NCI-H128 (cell line): ENCODE data around the gene MCUR1.
A peak's percentile ranks its signal among the peaks of the same experiment; 100 is the strongest.
"Not testable (repeated sequence)": the region's sequence is repeated elsewhere in the genome, so short reads cannot be mapped to it uniquely, and the experiment has no call there.

Experiments used
- DNase-seq: peaks from one replicate; lab custom pipeline; 2025; ENCODE audit not compliant: unreplicated experiment; lab: John Stamatoyannopoulos, UW

MCUR1 gene, protein sequence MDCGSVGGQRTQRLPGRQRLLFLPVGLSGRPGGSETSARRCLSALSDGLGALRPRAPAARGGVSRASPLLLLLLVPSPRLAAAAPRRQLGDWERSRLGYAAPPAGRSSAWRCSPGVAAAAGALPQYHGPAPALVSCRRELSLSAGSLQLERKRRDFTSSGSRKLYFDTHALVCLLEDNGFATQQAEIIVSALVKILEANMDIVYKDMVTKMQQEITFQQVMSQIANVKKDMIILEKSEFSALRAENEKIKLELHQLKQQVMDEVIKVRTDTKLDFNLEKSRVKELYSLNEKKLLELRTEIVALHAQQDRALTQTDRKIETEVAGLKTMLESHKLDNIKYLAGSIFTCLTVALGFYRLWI

DNA sequence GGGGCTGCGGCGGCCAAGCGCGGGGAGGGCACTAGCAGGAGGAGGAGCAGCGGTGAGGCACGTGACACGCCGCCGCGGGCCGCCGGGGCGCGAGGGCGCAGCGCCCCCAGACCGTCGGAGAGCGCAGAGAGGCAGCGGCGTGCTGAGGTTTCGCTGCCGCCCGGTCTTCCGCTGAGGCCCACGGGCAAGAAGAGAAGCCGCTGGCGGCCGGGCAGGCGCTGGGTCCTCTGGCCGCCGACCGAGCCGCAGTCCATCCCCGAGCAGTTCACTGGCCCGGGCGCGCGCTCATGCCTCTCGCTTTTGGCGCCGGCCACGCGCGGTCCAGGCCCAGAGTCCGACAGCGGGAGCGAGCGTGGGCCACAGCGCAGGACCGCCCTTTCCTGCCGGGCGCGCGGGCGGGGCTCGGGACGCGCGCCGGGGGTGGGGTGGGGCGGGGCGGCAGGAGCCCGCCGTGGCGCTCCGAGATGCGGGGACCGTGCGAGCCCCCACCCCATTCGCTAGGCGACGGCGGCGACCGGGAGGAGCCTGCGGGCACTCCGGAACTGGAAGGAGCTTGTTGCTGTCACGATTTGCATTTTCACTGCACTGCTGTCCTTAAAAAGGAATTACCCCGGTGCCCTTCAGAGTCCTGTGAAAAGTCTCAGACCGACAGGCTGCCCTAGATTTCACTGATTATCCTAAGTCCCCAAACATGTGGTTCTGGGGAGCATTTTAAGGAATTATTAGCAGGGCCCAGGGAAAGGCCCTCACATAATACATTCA is at the start of gene MCUR1:
Gene MCUR1 (minus strand): TSS at position 382 of the 762 bp plus-strand sequence. CDS start 128 bp downstream, at position 254.
- peak; percentile 77 for DNase-seq

DNA sequence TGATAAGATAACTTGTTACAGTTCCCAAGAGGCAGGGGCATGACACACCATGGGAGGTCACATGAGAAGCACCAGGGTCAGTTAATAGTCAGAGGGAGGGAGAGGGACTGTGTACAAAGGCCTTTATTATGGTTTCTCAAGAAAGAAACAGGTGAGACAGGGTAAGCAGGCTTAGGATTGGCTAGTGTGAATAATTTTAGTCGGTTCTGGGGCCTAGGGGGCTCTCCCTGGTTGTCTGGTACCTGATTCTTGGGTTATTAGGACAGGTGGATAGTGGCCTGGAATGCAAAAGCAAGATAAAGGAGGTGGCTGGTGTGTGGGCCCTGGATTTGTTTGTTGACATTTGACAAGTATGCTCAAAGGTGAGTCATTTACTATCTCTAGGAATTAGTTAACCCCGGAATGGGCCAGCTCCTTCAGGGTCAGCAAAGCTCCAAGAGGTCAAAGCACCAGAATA is 49.4 kb upstream of the MCUR1 start:
- no peak for DNase-seq

DNA sequence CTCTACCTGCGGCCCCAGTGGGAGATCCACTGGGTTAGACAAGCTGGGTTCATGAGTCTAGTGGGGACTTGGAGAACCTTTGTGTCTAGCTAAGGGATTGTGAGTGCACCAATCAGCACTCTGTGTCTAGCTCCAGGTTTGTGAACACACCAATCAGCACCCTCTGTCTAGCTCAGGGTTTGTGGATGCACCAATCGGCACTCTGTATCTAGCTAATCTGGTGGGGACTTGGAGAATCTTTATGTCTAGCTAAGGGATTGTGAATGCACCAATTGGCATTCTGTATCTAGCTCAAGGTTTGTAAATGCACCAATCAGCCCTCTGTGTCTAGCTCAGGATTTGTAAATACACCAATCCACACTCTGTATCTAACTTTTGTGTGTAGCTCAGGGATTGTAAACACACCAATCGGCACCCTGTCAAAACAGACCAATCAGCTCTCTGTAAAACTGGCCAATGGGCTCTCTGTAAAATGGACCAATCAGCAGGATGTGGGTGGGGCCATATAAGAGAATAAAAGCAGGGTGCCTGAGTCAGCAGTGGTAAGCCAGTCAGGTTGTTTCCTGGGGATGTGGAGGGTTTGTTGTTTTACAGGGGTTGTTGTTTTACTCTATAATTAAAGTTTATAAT is 46.3 kb upstream of the MCUR1 start:
- DNase-seq: not testable (repeated sequence)

DNA sequence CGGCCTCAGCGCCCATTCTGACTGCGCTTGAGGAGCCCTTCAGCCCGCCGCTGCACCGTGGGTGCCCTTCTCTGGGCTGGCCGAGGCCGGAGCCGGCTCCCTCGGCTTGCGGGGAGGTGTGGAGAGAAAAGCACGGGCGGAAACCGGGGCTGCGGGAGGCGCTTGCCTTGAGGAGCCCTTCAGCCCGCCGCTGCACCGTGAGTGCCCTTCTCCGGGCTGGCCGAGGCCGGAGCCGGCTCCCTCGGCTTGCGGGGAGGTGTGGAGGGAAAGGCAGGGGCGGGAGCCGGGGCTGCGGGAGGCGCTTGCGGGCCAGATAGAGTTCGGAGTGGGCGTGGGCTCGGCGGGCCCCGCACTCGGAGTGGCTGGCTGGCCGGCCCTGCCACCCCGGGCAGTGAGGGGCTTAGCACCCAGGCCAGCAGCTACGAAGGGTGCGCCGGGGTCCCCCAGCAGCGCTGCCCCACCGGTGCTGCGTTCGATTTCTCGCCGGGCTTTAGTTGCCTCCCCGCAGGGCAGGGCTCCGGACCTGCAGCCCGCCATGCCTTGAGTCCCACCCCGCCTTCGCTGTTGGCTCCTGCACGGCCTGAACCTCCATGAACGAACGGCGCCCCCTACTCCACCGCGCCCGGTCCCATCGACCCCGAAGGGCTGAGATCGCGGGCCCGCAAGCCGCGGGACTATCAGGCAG is 45.7 kb upstream of the MCUR1 start:
- DNase-seq: no peak

DNA sequence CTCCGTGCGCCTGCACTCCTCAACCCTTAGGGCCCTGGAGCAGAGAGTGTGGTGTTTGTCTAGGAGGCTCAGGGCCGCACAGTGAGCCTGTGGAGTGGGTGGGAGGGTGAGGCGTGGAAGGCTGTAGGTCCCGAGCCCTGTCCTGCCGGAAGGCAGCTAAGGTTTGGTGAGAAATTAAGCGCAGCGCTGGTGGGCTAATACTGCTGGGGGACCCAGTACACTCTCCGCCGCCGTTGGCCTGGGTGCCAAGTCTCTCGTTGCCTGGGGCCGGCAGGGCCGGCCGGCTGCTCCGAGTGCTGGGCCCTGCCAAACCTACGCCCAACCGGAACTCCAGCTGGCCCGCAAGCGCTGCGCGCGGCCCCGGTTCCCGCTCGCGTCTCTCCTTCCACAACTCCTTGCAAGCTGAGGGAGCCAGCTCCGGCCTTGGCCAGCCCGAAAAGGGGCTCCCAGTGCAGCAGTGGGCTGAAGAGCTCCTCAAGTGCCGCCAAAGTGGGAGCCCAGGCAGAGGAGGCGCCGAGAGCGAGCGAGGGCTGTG is 40.4 kb upstream of the MCUR1 start:
- DNase-seq: no peak

DNA sequence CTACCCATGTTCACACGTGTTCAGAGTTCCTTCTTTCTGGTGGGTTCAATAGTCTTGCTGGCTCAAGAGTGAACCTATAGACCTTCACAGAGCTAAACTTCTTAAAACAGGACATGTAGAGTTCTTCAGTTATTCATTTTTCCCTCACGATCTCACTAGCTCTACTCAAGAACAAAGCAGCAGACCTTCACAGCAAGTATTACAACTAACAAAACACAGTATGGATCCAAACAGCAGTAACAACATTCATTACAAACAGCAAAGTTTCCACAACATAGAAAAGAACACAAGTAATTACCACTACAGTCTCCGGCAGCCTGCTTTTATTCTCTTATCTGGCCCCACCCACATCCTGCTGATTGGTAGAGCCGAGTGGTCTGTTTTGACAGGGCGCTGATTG is 39.5 kb upstream of the MCUR1 start:
- DNase-seq: no peak

DNA sequence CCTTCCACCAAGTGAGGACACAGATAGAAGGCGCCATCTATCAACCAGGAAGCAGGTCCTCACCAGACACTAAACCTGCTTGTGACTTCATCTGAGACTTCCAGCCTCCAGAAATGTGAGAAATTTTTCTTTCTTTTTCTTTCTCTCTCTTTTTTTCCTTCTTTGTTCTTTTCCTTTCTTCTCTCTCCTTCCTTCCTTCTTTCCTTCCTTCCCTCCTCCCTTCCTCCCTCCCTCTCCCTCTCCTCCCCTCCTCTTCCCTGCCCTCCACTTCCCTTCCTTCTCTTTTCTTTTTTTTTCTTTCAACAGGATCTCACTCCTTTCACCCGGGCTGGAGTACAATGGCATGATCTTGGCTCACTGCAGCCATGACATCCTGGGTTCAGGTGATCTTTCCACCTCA is 37.4 kb upstream of the MCUR1 start:
- DNase-seq: no peak

DNA sequence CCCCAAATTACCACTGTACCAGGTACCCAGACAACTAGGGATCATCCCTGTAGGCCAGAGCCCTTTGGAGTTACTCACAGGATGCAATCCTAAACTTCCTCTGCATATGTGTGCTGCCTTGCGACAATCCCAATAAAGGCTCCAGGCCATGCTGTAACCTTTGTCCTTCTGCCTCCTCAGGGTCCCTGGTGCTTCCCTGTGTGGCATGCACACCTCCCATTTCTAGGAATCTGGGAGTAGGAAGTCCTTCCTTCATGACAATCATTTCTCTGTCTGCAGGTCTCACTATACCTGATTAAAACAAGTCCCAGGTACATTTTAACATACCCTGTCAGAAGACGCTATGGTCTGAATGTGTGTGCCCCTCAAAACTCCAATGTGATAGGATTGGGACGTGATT is 37.0 kb upstream of the MCUR1 start:
- no peak for DNase-seq

- DNase-seq: not testable (repeated sequence)
Measured at GRCh38 chr6:13850690-13851089, 36.3 kb upstream of the MCUR1 start.

DNA sequence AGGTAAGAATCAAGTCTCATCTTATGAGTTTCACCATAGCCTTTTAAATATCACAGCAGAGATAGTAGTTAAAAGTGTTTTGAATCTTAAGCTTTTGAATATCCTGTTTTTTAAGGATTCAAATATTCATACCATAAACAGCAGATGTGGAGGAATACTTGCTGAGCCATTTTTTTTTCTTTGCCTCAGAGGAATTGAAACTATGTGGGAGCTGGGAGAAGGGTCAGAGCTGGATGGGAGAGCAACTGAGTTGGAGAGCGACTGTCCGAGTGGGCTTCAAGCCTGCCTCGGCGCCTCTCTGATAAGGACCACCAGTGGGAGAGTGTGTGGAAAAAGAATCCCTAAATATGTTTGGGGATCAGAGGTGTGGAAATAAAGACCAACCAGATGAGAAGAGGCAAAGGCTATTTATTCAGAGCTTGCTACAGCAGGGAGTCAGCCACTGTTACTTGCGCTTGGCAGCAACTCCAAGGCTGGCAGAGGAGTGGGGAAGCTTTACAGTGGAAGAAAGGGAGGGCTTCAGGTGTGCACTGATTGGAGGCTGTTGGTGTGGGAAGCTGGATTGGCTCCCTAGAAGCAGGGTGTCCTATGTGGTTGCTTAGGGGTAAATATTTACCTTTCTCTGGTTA is 34.3 kb upstream of the MCUR1 start:
- no peak for DNase-seq

DNA sequence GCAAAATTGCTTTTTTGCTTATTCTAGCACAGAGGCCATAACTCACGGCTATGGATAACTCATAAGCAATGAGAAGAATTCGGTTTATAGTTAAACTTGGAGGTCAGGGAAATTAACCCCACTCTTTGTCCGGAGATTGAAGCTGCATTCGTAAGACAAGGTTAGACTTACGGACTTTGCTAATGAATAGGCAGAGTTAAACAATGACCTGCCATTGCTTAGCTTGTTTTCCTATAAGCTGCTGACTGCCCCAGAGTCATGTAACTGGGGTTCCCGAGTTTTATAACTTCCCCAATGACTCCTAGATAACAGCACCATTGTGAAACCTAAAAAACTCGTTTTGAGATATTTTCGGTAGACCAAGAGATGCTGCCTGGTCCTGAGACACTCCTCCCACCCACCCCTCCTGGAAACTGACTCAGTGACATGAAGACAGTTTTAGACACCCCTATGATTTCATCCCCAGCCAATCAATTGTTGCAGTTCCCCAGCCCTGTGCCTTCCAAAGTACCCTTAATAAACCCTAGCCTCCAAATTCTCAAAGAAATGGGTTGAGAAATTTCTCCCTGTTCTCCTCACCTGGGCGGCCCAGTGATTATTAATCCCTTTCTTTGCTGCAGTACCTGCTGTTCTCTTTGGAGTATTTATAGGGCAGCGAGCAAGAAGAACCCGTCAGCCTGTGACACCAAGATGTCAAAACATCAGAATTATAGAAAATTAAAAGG is 33.1 kb upstream of the MCUR1 start:
- no peak for DNase-seq

DNA sequence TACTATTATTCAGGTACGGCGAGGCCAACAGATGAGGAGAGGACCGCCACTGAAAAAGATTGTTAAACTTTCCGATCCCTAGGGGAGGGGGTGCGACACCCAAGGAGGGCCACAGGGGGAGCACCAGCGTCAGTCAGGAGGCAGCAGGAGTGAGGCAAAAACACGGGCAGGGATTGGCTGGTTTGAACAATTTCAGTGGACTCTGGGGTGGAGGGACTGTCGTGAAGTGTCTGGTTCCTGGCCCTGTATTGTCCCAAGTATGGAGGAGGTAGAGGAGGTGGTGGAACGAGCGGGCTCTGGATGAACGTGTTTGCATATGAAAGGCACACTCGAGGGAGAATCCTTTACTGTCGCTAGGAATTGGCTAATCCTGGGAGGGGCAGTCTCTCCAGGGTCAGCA is 32.5 kb upstream of the MCUR1 start:
- no peak for DNase-seq

- no peak for DNase-seq
Measured at GRCh38 chr6:13841936-13842335, 27.6 kb upstream of the MCUR1 start.

DNA sequence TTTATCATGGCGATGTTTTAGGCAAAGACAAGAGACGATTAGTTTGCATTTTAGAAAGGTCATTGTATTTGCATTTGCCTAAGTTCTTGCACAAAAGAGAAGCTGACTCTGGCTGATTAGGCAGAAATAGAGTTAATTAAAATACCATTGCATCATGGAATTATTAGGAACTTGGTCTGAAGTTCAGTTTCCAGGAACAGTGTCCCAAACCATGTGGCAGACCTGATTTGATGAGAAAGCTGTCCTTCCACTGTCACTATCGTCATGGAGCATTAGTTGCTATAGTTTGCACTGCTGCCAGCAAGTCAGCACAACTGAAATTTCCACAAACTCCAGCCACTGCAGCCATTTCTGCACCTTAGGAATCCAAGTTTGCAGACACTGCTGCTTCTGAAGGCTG is 24.3 kb upstream of the MCUR1 start:
- DNase-seq: no peak

GRCh38 chr6:13836170-13836569 is 21.8 kb upstream of the MCUR1 start:
- no peak for DNase-seq

DNA sequence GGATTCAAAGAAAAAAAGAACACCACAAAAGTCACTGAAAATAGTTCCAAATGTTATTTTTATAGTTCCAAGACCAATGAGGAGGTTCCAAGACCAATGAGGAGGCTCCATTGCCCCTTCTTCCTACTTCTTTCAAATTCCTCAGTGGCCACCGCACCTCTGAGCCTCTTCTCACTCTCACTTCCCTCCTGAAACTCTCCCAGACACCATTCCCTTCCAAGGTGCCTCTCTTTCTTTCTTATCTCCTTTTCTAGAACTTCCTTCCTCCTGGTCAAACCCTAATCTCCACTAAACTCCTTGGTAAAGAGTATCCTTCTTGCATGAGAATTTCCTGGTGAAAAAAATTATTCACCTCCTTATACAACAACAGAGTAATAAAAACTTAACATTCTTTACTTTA is 20.4 kb upstream of the MCUR1 start:
- no peak for DNase-seq

DNA sequence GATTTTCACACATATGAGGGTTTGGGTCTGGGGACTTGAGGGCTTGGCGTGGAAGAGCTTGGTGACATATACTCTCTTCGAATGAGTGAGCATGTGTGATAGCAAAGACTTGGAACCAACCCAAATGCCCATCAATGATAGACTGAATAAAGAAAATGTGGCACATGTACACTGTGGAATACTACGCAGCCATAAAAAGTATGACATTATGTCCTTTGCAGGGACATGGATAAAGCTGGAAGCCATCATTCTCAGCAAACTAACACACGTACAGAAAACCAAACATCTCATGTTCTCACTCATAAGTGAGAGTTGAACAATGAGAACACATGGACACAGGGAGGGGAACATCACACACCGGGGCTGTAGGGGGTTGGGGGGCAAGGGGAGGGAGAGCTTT is 19.7 kb upstream of the MCUR1 start:
- not testable (repeated sequence) for DNase-seq

DNA sequence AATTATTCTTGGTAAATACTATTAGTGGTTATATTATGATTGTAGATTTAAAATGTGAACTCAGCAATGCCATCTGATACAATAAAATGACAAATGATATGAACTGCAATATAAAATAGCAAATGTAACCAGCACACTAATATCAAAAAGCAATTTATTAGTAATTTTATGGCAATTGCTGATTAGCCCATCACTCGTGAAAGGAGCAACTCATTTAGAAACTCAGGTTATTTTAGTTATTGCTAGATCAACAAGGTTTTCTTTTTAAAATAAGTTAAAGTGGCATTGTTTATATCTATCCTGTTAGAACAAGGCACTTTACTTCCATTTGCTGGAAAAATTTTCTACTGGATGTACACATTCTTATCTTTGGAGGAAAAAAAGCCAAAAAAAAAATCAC is 18.4 kb upstream of the MCUR1 start:
- DNase-seq: no peak

DNA sequence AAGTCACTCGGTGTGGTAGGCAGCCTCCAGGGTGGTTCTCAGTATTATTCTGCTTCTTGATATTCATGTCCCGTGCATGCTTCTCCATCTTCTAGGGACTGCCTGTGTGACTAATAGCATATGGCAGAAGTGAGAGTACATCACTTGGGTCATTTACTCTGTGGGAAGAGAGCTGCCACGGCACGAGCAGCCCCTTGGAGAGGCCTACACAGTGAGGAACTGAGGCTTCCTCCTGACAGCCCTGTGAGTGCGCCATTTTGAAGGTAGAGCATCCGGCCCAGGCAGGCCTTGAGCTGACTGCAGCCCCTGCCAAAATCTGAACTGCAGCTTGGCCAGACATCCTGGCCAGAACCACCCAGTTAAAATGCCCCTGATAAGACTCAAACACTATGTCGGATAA is 17.3 kb upstream of the MCUR1 start:
- DNase-seq: no peak

GRCh38 chr6:13830803-13831202 is 16.4 kb upstream of the MCUR1 start:
- DNase-seq: no peak
